ENCODE results near the gene PFDN4. TPM values are rescaled to one million over a fixed set of nuclear protein-coding genes. Genes with fewer than 3 reads are reported as not detected.
A peak's percentile ranks its signal among the peaks of the same experiment; 100 is the strongest.

PFDN4 gene
- total and polyA plus RNA-seq, 2 of the 13 experiments (the other 11 are each of a cell fraction or from before 2014, with no cell fraction given), result 59.8 to 227 TPM

DNA sequence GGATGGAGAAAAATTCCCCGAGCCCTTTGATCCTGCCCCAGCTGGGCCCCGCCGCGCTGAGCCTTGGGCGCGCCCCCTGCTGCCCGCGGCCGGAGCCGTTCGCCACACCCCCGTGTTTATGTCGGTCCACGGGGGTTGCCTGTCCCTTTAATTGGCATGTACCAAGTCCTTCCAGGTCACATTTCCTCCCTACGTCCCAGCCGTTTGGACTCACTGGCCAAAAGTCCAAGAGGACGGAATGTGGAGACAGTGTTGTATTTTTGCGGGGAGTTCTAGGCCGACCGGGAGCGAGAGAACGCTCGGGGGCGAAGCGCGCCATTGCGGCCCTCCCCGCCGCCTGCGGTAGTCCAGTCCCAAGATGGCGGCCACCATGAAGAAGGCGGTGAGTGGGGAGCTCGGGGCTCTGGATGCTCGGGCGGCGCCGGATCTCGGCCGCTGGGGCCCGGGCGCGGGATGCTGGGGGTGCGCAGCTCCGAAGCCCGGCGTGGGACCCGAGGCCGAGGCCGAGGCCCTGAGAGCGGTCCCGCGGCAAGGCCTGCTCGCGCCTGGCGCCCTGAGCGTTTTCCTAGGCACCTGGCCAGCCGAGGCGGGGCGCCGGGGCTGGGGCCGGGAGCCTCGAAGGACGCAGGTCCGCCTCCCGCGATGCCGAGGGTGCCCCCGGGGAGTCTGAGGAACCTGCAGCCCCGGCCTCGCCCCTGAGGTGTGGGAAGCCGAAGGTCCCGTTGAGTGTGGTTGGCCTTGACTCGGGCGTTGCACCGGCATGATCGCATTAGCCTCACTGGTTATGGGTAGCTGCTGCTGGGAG is at the start of gene PFDN4 (continued):
- TF ChIP-seq KLF13 (CRISPR knock-in tag; IDR thresholded peaks at IDR 0.05) (no peak; the same call in 1 of the 2 replicates), ZNF136 (CRISPR knock-in tag; IDR thresholded peaks at IDR 0.05; ENCODE audit: low read depth) (no peak), KDM4B (CRISPR knock-in tag; IDR thresholded peaks at IDR 0.05) (peak; percentile 74; the same call in 1 of the 2 replicates), ZNF281 (CRISPR knock-in tag; IDR thresholded peaks at IDR 0.05; ENCODE audit: borderline replicate concordance) (peak; percentile 31; the same call in 1 of the 2 replicates), HDAC6 (IDR thresholded peaks at IDR 0.05; ENCODE audit: low read depth, low read length) (no peak), ARNT (IDR thresholded peaks at IDR 0.05) (no peak), ZNF652 (CRISPR knock-in tag; IDR thresholded peaks at IDR 0.05; ENCODE audit: borderline replicate concordance, low read depth) (no peak), ZNF446 (CRISPR knock-in tag; IDR thresholded peaks at IDR 0.05) (peak; percentile 97), MED1 (CRISPR knock-in tag; IDR thresholded peaks at IDR 0.05) (peak; percentile 64), ZNF7 (CRISPR knock-in tag; IDR thresholded peaks at IDR 0.05) (peak; percentile 3; the same call in 1 of the 2 replicates), DNMT3B (CRISPR knock-in tag; conservative IDR thresholded peaks at IDR 0.05) (peak; percentile 29; the same call in 1 of the 2 replicates), ZNF10 (CRISPR knock-in tag; IDR thresholded peaks at IDR 0.05; ENCODE audit: borderline replicate concordance, low read depth) (no peak), NR2F2 (IDR thresholded peaks at IDR 0.05; ENCODE audit: borderline replicate concordance, low read depth) (no peak; the same call in 1 of the 2 replicates), ARNTL (CRISPR knock-in tag; IDR thresholded peaks at IDR 0.05) (peak; percentile 43), NFE2 (CRISPR knock-in tag; IDR thresholded peaks at IDR 0.05) (no peak; the same call in 1 of the 2 replicates), PAWR (CRISPR knock-in tag; IDR thresholded peaks at IDR 0.05; ENCODE audit: borderline replicate concordance) (no peak), ZNF781 (CRISPR knock-in tag; IDR thresholded peaks at IDR 0.05; ENCODE audit: borderline replicate concordance, not compliant biosample characterization) (peak; percentile 92), HMGXB3 (CRISPR knock-in tag; IDR thresholded peaks at IDR 0.05; ENCODE audit: borderline replicate concordance) (peak; percentile 87; the same call in 1 of the 2 replicates)
- TF ChIP-seq, protein P1, sequence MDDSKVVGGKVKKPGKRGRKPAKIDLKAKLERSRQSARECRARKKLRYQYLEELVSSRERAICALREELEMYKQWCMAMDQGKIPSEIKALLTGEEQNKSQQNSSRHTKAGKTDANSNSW (CRISPR knock-in tag; IDR thresholded peaks at IDR 0.05; ENCODE audit: borderline replicate concordance), result peak; percentile 34; the same call in 1 of the 2 replicates
- TF ChIP-seq, protein P2, sequence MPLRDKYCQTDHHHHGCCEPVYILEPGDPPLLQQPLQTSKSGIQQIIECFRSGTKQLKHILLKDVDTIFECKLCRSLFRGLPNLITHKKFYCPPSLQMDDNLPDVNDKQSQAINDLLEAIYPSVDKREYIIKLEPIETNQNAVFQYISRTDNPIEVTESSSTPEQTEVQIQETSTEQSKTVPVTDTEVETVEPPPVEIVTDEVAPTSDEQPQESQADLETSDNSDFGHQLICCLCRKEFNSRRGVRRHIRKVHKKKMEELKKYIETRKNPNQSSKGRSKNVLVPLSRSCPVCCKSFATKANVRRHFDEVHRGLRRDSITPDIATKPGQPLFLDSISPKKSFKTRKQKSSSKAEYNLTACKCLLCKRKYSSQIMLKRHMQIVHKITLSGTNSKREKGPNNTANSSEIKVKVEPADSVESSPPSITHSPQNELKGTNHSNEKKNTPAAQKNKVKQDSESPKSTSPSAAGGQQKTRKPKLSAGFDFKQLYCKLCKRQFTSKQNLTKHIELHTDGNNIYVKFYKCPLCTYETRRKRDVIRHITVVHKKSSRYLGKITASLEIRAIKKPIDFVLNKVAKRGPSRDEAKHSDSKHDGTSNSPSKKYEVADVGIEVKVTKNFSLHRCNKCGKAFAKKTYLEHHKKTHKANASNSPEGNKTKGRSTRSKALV (CRISPR knock-in tag; IDR thresholded peaks at IDR 0.05), result peak; percentile 66
